GM21526 (cell line): Measurements from ENCODE around the gene TMEM14A.
"Not testable (repeated sequence)": the region's sequence is repeated elsewhere in the genome, so short reads cannot be mapped to it uniquely, and the experiment has no call there.

Source experiments
- ATAC-seq: cut with Tn5 transposase; IDR thresholded peaks from one replicate; pipeline ENCODE4 v1.9.1; 2021; ENCODE audit warnings: moderate library complexity; ENCODE audit not compliant: unreplicated experiment, low FRiP score

TMEM14A gene

DNA sequence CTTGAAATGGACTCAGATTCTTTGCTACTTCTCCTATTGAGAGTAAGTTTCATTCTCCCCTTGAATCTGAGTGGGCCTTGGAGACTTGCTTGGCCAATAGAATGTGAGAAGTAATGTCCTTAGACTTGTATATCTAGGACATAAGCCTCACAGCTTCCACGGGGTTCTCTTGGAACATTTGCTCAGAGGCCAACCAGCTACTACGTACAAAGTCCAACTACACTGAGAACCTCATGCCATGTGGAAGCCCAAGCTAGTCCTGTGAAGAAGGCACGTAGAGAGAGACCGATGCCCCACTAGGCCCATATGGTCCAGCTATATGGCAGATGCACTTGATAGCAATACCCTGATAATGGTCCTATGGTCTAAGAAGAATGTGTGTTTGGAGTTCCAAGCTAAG lies 22.9 kb downstream of the TMEM14A start:
- no peak for ATAC-seq

DNA sequence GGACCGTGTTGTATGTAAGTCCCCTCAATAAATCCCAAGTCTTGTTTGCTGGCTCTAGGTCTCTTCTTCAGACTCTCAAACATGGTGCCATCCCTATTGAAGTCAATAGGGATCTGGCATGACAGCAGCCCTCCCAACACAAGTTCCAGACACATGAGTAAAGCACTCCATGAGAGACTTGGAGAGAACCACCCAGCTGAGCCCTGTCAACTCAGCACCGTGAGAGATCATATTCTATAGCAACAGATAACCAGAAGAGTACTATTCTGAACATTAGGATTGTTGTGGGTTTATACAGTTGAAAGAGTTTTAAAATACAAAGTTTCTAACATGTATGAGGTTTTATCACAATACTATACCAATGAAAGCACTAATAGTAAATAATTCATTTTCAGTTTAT lies 23.5 kb downstream of the TMEM14A start:
- no peak for ATAC-seq

DNA sequence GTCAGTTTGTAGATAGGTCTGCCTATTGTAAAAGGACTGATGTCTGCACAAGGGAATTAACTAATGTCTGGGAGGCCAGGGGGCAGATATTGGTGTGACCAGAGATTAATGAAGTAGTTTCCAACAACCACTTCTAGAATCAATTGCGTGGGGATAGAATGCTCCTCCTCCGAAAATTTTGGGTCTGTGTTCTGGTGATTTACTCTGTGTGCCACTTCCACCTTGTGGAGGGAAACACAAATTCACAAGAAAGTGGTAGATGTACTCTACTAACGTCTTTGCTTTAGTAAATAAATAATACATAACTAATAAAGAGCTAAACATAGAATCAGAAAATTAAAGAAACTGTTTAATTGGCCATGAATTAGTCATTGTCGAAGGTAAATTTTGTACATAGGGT lies 25.5 kb downstream of the TMEM14A start:
- no peak for ATAC-seq

- ATAC-seq = no peak
Observed at GRCh38 chr6:52697903-52698302, 27.0 kb downstream of the TMEM14A start.

DNA sequence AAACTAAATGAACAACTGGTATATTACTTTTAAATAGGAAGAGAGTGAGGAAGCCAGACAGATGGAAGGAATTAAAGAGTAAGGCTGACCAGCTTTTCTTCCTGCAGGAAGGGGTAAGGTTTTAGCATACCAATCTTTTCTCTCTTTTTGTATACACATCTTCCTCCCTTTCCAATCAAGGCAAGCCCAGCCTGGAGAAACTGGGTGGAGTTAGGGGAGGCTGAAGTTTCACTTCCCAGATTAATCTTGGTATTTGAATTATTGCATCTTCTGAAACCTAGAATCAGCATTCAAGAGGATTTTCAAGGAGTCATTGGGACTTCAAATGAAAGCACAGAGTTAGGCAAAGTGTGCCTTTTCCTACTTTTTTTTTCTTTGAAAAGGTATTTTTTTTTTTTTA lies 33.1 kb downstream of the TMEM14A start:
- ATAC-seq = no peak

GRCh38 chr6:52704781-52705502 lies 34.0 kb downstream of the TMEM14A start:
- not testable (repeated sequence) for ATAC-seq

DNA sequence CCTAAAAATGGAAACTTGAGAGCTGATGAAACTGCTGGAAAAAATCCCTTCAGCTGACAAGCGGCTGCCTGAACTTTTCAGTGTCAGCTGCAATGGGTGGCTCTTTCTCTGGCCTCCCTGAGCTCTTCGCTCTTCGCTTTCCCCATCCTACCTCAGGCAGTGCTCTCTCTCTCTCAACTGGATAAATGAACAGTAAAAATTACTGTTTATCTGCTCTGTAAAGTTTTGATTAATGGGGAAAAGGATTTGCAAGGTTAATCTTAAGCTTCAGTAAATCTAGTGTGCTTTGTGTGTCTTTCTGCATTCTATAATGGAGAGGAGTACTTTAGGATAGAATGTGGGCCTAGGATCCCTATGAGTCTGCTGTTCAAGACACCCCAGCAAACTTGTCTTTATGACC lies 35.1 kb downstream of the TMEM14A start:
- ATAC-seq = no peak

- no peak for ATAC-seq
Observed at GRCh38 chr6:52707963-52708680, 37.2 kb downstream of the TMEM14A start.

GRCh38 chr6:52712136-52712535 lies 41.2 kb downstream of the TMEM14A start:
- ATAC-seq = no peak

DNA sequence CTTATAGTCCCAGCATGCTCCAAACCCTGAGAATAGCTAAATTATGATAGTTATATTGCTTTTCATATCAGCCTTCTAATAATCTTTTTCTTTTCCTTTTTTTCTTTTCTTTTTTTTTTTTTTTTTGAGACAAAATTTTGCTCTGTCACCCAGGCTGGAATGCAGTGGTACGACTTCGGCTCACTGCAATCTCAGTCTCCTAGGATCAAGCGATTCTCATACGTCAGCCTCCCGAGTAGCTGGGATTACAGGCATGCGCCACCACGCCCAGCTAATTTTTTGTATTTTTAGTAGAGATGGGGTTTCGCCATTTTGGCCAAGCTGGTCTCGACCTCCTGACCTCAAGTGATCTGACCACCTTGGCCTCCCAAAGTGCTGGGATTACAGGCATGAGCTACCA lies 43.8 kb downstream of the TMEM14A start:
- ATAC-seq = not testable (repeated sequence)

- ATAC-seq = no peak
Observed at GRCh38 chr6:52718550-52718949, 47.6 kb downstream of the TMEM14A start.

GRCh38 chr6:52720321-52720720 lies 49.4 kb downstream of the TMEM14A start:
- no peak for ATAC-seq

DNA sequence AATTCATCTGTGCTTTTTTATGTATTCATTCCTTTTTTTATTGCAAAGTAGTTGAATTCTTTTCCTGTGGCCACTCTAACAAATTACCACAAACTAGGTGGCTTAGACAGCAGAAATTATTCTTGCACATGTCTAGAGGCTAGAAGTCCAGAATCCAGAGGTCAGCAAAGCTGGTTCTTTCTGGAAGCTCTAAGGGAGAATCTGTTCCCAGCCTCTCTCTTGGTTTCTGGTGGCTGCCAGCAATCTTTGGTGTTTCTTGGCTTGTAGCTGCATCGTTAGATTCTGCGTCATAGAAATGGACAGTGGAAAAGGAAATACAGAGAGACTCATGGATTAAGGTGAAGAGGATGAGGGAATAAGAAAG lies 53.1 kb downstream of the TMEM14A start:
- no peak for ATAC-seq

GRCh38 chr6:52724406-52725121 lies 53.7 kb downstream of the TMEM14A start:
- peak; percentile 100 for ATAC-seq

- no peak for ATAC-seq
Observed at GRCh38 chr6:52725143-52725534, 54.2 kb downstream of the TMEM14A start.

GRCh38 chr6:52725535-52726192 lies 54.8 kb downstream of the TMEM14A start:
- ATAC-seq = no peak

DNA sequence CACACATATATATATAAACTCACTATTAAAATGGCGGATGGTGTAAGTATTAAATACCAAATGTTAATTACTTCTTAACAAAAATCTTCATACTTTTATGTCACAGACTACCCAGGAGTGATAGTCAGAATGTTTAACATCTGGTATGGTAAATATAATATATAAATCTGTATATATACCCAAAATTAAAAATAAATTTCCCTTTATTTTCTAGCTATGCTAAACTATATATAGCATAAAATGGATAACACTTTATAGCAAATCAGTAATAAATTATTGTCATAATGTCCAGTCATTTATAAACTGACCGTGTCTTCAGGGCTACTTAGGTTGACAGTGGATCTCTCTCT lies 55.3 kb downstream of the TMEM14A start:
- ATAC-seq = no peak

GRCh38 chr6:52726741-52727535 lies 56.0 kb downstream of the TMEM14A start:
- ATAC-seq = no peak

GRCh38 chr6:52727908-52728307 lies 57.0 kb downstream of the TMEM14A start:
- ATAC-seq = no peak

GRCh38 chr6:52728394-52728793 lies 57.5 kb downstream of the TMEM14A start:
- no peak for ATAC-seq
